Stimulated activated CD8-positive, alpha-beta memory T cell treated with anti-CD3 and anti-CD28 coated beads, Interleukin-12 subunit alpha, Interleukin-12 subunit beta, amount 100 ng/mL, for 4 hours (primary cell): ENCODE results near the gene NOL9.
A peak's percentile ranks its signal among the peaks of the same experiment; 100 is the strongest.

Experiments
- DNase-seq: peaks from one replicate; pipeline ENCODE4 v3.0.0-alpha.2; 2020; ENCODE audit warnings: low read depth

The NOL9 gene

GRCh38 chr1:6590046-6590445 is 35.7 kb upstream of the NOL9 start:
- no peak for DNase-seq

DNA sequence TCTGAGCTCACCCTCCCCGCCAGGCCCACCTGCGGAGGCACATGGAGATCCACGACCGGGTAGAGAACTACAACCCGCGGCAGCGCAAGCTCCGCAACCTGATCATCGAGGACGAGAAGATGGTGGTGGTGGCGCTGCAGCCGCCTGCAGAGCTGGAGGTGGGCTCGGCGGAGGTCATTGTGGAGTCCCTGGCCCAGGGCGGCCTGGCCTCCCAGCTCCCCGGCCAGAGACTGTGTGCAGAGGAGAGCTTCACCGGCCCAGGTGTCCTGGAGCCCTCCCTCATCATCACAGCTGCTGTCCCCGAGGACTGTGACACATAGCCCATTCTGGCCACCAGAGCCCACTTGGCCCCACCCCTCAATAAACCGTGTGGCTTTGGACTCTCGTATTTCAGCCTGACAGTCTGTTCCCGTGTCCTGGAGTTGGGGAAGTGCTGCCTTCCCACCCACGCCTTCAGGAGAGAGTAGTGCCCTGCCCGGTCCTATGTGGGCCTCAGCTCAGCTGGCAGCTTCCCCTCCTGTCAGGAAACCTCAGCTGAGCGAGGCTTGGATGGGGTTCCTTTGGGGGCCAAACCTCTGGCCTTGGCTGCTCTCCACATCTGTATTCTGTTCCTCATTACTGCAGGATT is 34.7 kb upstream of the NOL9 start:
- DNase-seq, result no peak

DNA sequence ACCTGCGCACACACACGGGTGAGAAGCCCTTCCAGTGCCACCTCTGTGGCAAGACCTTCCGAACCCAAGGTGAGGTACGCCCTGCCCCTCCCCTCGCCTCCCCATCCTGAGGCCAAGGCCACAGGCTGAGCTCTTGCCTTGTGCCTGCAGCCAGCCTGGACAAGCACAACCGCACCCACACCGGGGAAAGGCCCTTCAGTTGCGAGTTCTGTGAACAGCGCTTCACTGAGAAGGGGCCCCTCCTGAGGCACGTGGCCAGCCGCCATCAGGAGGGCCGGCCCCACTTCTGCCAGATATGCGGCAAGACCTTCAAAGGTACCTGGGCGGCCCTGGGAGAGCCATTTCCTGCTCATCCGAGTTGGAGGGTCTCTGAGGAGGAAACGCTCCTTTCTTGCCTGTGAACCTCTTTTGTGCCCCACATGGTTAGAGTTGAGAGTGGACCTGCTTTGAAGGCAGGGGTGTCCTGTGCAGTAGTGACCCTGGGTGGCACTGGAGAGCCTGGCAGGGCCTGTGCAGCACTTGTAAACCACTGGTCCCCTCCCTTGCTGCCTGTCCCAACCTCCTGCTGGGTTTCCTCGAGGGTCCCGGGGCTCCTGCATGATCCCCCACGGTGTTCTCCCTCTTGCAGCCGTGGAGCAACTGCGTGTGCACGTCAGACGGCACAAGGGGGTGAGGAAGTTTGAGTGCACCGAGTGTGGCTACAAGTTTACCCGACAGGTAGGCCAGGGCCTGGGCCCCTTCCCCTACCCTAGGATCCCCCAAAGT is 34.0 kb upstream of the NOL9 start:
- no peak for DNase-seq

GRCh38 chr1:6587261-6588005 is 33.1 kb upstream of the NOL9 start:
- no peak for DNase-seq

GRCh38 chr1:6586404-6586816 is 32.1 kb upstream of the NOL9 start:
- no peak for DNase-seq

GRCh38 chr1:6585841-6586240 is 31.5 kb upstream of the NOL9 start:
- DNase-seq, result no peak

DNA sequence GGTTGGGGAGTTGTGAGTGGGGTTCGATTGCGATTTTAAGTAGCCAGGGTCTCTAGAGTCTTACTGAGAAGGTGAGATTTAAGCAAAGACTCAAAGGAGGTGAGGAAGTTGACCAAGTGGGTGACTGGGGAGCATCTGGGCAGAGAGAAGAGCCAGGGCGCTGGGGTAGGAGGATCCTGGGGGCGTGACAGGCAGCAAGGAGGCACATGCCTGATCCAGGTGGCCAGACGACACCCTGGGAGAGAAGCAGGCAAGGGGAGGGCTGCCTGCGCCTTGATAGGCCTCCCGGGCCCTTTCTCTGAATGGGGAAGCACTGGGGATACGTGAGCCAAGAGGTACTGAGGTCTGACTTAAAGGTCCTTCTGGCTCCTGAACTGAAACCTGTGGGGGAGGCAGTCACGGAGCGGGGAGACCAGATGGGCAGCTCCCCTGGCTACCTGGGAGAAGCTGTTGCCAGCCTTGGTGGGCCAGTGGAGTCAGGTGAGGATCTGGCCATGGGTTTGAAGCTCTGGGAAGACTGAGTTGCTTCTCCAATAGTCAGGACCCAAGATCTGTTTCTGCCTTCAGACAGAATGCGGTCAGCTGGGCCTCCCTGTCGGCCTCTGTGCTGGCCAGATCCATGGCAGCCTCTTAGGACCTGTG is 30.9 kb upstream of the NOL9 start:
- DNase-seq, result no peak

- no peak for DNase-seq
Measured at GRCh38 chr1:6584126-6585080, 30.1 kb upstream of the NOL9 start.

GRCh38 chr1:6582370-6582769 is 28.1 kb upstream of the NOL9 start:
- DNase-seq, result no peak

DNA sequence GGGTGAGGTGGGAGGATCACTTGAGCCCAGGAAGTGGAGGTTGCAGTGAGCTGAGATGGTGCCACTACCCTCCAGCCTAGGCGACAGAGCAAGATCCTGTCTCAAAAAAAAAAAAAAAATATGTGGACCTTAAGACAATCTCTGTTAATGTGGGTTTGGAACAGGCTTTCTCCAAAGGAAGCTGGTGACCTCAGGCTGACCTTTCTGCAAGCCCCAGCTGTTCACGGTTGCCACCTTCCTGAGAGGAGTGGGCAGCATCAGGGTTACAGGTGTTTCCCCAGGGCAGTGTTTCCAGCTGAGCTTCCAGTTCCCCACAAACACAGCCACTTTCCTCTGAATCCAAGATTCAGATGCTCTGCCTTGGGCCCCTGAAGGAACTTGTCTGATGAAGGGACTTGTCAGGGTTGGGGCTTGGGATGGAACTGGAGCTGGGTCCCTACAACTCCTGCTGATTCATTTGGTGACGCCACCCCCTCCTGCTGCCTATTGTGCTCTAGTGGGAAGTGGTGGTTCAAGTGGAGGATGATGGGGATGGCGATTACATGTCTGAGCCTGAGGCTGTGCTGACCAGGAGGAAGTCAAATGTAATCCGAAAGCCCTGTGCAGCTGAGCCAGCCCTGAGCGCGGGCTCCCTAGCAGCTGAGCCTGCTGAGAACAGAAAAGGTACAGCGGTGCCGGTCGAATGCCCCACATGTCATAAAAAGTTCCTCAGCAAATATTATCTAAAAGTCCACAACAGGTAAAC is 27.4 kb upstream of the NOL9 start:
- no peak for DNase-seq

- DNase-seq, result no peak
Measured at GRCh38 chr1:6580593-6581409, 26.5 kb upstream of the NOL9 start.

DNA sequence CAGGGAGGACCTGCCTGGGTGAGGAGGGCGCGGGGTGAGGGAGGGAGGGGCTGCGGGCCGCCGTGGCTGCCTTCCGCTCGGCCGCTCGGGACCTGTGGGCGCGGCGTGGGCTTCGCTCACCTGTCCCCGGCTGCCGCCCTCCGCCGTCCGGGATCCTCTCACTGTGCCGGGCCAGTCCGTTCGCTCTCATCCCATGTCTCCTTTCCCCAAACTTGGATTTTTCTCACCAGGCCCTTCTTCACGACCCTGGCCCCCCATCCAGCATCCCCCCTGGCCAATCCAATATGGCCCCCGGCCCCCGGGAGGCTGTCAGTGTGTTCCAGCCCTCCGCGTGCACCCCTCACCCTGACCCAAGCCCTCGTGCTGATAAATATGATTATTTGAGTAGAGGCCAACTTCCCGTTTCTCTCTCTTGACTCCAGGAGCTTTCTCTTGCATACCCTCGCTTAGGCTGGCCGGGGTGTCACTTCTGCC is 25.8 kb upstream of the NOL9 start:
- DNase-seq, result no peak

DNA sequence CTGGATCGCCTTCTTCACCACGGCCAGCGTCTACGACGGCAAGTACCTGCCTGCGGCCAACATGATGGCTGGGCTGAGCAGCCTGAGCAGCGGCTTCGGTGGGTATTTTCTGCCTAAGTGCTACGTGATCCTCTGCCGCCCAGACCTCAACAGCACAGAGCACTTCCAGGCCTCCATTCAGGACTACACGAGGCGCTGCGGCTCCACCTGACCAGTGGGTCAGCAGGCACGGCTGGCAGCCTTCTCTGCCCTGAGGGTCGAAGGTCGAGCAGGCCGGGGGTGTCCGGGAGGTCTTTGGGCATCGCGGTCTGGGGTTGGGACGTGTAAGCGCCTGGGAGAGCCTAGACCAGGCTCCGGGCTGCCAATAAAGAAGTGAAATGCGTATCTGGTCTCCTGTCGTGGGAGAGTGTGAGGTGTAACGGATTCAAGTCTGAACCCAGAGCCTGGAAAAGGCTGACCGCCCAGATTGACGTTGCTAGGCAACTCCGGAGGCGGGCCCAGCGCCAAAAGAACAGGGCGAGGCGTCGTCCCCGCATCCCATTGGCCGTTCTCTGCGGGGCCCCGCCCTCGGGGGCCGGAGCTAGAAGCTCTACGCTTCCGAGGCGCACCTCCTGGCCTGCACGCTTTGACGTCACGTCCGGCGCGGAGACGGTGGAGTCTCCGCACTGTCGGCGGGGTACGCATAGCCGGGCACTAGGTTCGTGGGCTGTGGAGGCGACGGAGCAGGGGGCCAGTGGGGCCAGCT is 25.2 kb upstream of the NOL9 start, which contains the start of gene ZBTB48:
Gene ZBTB48, plus strand, starts transcription at position 621 of the 745 bp plus-strand sequence. CDS start 616 bp downstream, outside the sequence.
- DNase-seq, result peak; percentile 96

DNA sequence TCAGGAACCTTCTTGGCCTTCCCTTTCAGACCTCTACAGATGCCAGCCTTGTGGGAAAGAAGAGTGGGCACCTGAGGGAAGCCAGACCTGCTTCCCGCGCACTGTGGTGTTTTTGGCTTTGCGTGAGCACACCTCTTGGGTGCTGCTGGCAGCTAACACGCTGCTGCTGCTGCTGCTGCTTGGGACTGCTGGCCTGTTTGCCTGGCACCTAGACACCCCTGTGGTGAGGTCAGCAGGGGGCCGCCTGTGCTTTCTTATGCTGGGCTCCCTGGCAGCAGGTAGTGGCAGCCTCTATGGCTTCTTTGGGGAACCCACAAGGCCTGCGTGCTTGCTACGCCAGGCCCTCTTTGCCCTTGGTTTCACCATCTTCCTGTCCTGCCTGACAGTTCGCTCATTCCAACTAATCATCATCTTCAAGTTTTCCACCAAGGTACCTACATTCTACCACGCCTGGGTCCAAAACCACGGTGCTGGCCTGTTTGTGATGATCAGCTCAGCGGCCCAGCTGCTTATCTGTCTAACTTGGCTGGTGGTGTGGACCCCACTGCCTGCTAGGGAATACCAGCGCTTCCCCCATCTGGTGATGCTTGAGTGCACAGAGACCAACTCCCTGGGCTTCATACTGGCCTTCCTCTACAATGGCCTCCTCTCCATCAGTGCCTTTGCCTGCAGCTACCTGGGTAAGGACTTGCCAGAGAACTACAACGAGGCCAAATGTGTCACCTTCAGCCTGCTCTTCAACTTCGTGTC is 24.5 kb upstream of the NOL9 start:
- no peak for DNase-seq

- no peak for DNase-seq
Measured at GRCh38 chr1:6577831-6578525, 23.7 kb upstream of the NOL9 start.

DNA sequence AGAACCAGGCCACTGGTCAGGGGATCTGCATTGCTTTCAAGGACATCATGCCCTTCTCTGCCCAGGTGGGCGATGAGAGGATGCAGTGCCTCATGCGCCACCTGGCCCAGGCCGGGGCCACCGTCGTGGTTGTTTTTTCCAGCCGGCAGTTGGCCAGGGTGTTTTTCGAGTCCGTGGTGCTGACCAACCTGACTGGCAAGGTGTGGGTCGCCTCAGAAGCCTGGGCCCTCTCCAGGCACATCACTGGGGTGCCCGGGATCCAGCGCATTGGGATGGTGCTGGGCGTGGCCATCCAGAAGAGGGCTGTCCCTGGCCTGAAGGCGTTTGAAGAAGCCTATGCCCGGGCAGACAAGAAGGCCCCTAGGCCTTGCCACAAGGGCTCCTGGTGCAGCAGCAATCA is 20.5 kb upstream of the NOL9 start:
- DNase-seq, result no peak

- DNase-seq, result no peak
Measured at GRCh38 chr1:6574025-6574620, 19.8 kb upstream of the NOL9 start.
